ENCODE results near the gene LHX1.

LHX1 gene

DNA sequence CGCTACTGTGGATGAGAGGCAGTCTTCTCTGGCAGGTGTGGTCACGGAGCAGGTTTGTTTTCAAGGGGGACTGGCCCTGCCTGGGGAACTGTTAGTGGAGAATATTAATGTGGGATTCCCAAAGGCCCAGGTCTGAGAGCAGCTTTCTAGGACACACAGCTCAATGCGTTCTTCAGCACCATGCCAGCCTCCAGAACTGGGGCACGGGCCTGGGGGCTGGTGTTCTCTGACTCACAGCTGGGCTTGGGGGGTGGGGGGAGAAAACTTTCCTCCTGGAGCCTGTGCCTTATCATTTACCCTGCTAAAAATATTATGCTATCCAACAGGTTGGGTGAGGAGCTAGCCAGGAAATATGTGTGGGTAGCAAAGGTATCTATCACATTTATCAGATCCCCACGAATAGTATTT lies 13.5 kb upstream of the LHX1 start:
- DNase-seq = no peak

GRCh38 chr17:36926226-36926625 lies 11.0 kb upstream of the LHX1 start:
- no peak for DNase-seq

DNA sequence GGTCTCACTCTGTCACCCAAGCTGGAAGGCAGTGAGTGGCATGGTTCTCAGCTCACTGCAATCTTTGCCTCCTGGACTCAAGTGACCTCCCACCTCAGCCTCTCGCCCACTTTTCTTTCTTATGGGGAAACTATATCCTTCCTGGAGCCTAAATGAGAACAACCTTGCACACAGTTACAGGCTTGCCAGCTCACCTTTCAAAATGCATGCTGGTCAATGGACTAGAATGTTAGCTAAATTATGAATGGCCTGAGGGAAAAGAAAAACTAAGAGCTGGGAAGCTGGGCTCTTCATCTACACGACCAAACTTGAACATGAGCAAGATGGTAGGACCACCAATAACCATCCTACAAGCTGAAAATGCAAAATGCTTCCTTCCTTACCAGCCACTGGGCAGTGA lies 10.6 kb upstream of the LHX1 start:
- DNase-seq = no peak

DNA sequence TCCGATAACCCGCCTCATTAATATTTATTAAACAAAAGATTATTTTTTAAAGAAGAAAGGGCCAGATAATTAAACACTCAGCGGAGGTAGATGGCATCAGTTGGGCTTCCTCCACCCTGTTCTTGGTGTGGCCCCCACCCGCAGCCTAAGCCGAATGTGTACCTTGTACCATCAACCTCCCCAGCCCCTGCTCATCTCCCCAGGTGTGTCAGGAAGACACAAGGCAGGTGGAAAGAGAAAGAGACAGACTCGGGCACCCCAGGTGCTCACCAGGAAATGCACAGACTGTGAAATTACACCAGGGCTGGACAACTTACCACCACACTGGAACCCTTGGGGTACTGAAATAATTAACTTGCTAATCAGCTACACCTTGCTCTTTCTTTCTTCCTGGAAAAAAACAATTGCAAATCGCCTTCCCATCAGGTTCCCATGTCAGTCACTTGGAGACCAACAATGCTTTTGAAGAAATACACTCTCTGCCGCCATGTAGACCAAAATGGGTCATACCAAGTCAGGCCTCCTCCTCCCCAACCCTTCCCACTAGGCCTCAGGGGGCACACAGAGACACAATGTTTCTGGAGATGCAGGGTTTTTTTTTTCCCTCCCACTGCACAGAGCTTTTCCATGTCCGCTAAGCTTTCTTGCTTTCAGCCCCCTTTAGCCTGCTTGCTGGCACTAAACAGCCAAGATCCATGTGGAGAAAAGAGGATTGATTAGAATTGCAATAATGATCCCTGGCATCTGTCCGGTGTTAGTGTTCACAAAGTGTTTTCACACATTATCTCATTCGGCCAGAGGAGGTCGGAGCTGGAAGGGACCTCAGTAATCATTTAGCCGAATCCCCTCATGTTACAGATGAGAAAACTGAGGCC lies 8.6 kb upstream of the LHX1 start:
- no peak for DNase-seq

DNA sequence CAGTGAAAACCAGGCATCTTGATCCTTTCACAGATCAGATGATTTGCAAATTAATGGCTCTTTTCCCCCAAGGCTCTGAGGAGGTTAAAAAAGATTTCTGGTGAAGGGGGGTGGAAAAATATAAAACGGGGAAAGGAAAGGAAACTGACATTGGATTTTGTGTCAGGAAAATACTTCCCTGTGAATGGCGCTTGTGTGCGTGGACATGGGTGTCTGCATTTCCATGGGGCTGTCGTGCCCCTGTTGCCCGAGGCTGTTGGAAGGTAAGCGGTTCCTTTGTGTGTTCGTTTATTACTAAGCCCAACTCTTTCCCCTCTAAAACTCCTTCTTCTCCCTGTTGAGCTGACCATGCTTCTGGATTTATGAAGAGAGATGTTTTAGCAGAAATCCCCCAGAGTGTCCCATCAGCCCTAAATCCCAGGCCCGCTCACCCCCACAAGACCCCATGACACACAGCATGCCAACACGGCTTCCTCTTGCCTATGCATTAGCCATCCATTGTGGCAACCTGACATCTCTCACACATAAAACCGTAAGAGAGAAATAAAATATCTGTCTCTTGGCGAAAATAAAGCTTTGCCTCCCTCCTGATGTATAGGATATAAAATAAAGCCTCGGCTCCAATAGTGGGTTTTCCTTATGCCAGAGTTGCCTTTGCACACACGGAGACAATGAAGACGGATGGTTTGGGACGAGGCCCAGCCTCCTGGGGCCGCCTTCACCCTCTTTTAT lies 7.3 kb upstream of the LHX1 start:
- no peak for DNase-seq

DNA sequence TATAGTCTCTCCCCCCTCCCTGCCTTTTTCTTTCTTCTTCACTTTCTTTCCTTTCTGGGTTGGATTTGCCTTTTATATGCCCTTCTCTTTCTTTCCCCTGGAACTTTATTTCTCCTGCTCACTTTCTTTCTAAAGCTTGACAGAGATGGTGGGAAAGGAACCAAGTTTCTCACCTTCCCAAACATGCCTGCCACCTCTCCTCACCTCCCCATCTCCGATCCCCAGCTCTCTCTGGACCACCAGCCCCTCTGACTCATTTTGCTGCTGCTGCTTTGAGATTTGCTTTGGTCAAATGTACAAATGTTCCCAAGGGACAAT lies 6.7 kb upstream of the LHX1 start:
- DNase-seq = no peak

DNA sequence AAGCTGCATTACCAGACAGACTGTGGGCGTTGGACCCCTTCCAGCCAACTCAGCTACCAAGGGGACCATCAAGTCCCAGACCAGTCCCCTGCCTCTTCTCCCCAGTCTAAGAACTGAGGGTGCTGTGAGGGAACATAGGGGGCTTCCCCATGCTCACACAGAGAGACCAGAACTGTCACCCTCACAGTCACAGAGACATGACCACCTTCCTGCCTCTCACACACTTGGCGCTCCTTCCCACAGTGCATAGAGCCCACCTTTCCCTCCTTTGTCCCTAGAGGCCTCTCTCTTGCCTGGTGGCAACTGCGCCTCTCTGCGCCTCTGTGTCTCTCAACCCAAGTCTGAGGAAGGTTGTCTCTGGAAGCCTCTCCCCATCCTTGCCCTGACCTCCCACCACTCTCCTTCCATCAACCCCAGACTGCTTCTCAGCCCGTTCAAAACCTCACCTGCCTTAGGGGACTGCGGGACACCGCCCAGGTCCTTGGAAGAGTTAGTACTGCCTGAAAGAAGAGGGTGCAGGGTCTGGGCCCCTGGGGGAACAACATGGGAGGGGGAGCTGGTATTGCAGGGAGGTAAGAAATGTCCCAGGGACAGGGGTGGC lies 6.1 kb upstream of the LHX1 start:
- DNase-seq = no peak

GRCh38 chr17:36931697-36932382 lies 5.4 kb upstream of the LHX1 start:
- DNase-seq = peak in 1 of 3 experiments; percentile 19

GRCh38 chr17:36932383-36932693 lies 4.9 kb upstream of the LHX1 start:
- DNase-seq = no peak

DNA sequence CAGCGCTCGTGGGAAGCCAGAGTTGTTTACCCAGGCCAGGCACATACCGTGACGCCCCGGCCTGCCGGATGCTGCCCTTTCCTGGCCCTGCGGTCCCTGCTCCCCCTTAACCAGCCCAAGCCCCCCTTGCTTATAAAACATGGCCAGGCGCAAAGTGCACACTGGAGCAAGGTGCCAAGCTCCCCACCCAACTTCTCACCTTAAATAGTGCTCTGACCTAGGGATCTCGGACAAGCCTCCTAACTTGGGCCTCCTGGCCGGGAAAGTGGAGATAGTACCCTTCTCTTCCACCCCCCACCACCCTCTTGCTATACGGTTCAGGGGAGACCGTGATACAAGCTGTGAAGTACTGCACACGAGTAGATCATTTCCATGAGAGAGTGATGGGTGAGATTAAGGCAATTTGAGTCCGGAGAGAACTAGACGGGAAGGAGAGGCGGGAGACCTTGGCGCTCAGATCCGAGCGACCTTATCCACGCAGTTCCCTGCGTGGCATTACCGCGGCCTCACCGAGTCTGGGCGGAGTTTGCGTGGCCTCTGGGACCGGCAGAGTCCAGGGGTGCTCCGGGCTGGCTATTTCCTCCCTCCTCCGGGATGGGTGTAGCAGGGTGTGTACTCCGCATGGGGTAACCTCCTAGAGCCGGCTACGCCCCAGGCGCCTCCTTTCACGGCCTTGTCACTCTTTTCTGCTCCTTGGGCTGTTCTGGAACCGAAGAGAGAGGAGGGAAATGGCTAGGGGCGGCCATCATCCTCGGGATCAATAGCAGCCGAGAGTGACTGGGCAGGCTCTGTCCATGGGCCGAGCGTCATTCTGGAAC lies 4.4 kb upstream of the LHX1 start:
- no peak for DNase-seq

DNA sequence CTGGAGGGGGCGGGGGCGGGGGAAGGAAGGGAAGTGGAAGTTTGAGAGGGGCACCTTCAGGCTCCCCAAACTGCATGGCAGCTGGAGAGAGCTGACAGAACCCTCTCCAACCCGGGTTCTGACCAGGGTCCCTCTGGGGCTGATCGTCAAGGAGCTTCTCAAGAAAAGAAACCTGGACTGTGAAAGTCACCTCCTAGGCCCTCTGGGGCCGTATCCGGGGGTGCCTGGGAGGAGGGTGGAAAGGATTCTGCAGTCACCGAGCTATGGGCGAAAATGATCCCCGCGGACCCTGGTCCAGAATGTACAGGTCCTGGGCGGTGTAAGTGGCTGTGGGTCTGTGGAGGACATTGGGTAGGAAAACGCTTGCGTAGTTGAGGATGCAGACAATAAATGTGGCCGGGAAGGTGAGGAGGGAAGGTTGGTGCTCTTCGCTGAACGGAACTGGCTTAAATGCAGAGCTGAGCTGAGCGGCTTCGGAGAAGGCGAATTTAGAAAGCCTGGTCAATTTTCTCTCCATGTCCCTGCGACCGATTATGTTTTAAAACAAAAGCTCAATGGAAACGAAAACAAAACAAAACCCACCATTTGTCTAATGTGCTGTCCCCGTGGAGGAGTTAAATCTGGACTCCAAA lies 3.6 kb upstream of the LHX1 start:
- no peak for DNase-seq

DNA sequence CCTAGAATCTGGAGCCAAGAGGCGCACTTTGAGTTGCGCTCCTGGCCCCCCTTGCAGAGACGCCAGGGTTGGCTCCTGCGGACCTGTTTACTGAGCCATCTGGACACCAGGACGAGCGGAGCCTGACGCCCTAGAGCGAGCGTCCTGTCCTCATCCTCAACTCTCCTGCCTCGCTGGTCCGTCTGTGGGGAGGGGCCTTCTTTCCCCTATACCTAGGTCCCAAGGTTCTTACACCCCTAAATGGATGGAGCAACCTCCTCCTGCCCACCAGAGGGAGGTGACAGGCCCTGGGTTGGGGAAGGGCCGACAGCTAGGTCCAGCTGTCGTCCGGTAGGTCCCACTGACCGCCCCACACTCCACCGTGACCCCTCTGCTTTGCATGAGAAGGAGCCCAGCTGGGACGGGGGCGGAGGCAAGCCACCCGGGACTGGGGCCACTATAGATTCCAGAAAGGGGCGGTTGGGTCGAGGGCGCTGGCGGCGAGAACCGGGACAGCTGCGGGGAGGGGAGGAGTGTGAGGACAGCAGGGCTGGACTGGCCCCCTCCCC lies 3.1 kb upstream of the LHX1 start:
- no peak for DNase-seq

DNA sequence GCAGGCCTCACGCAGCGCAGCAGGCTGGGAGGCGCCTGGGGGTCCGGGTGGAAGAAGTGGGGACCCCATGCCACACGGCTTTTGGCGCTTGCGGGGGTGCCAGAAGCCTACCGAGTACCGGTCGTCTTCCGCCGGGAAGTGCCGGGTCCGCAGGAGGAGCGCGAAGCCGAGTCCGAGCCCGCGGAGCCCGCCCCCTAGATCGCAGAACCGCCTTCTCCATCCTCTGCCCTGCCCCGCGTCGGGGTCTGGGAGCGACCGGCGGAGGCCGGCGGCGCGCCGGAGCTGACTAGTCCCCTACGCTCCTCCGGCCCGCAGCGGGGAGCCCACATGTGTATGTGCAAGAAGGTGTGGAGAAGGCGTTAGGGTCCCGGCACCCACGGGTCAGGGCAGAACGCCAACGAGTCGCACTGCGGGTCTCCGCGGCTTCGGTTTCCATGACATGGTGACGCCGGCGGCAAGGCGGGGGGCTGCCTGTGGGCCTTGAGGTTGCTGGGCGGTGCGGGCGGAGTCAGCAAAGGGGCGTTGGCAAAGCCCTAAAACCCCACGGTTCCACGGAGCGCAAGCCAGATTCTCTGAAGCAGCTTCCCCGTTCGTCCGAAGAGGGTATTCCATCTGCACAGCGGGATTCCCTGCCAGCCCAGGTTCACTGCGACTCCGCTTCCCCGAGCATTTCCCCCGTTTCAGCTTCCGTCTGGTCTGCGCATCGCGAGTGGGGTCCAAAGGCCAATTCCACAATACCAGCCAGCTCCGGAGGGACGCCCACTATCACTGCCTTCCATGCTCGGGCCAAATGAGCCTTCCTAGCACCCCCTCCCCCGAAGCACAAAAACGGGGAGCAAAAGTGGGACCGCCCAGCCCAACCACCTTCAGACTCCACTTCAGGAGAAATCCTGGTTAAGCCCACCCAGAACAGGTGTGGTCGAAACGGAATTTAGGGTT lies 2.3 kb upstream of the LHX1 start:
- DNase-seq = peak in 2 of 3 experiments; percentile 17 to 36

- DNase-seq = peak in 2 of 3 experiments; percentile 50 to 62
Measured at GRCh38 chr17:36935671-36936454, 1.4 kb upstream of the LHX1 start.

DNA sequence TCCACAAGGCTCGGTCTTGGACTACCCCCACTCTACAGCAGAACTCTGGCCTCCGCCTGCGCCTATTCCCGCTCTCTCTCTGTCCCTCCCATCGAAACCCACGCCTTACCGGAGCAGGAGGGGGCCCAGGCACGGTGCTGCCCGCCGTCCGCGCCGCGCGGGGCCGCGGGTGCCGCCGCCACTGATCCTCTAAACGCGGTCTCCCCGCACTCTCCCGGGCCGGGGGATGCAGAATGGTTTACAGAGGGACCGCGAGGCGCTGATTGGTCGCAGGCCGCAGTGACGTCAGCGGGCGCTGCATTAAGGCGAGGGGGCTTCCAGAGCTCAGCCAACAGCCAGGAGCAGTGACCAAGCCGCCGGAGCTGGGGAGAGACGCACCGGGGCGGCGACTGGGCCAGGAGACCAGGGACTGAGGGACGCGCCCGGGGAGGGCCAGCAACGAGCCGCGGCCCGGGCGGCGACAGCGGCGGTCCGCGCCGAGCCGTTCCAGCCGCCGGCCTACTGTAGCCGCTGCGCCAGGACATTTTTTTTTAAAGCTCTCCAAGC lies 747 bp upstream of the LHX1 start:
- peak in 2 of 3 experiments; percentile 72 to 81 for DNase-seq

DNA sequence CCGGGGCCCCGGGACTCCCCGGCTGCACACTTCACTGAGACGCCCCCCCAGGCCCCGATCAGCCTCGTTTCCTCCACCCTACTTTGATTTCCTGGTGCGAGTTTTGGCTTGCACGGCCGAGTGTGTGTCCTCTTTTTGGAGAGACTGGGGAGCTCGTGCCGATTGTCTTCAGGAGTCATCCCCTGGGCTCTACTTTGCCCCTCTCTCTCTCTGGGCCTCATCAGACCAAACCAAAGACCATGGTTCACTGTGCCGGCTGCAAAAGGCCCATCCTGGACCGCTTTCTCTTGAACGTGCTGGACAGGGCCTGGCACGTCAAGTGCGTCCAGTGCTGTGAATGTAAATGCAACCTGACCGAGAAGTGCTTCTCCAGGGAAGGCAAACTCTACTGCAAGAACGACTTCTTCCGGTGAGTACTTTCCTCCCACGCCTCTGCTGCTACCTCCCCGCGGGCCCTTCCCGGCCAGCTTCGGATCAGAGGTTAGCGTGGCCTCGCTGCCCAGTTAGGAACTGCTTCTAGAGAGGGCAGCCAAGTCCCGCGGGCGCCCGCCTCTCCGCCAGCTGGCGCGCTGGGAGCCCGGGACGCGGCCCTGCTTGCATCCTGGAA lies 787 bp downstream of the LHX1 start:
- peak in 1 of 3 experiments; percentile 54 for DNase-seq

- DNase-seq = no peak
Measured at GRCh38 chr17:36938566-36939051, 1.3 kb downstream of the LHX1 start.

- no peak for DNase-seq
Measured at GRCh38 chr17:36939052-36939801, 2.0 kb downstream of the LHX1 start.

All from NCI-H1417 (cell line).